OCI-LY1 (cell line): ENCODE results near the gene RFC1.

Source experiments
- EZH2 ChIP-seq: fragments of 200-600 bp; sonication (generic), shearing (Covaris generic); IDR thresholded peaks from 2 replicates; pipeline ENCODE4 v1.8.0; 2017; ENCODE audit warnings: borderline replicate concordance, mixed run types, mild to moderate bottlenecking, antibody characterized with exemption, low read length, moderate library complexity, mixed read lengths
- TF ChIP-seq, protein P1 (sequence below): fragments of 200-600 bp; sonication (generic), shearing (Covaris generic); IDR thresholded peaks from 2 replicates; pipeline ENCODE4 v1.5.1; 2017; ENCODE audit warnings: mild to moderate bottlenecking, antibody characterized with exemption, low read length, moderate library complexity, mixed read lengths

DNA sequence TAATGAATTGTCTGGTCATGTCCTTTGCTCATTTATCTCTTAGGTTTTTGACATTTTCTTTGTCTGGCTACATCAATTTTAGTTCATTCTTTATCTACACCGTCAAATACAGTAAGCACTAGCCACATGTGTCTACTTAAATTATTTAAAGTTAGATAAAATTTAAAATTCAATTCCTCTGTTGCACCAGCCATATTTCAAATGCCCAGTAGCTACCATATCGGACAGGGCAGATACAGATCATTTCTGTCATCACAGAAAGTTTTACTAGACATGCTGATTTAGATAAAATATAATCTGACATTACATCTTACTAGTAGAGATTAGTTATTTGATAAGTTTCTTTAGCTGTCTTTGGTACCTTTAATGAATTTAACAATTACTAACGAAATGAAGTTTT lies 122.7 kb downstream of the RFC1 start:
- TF ChIP-seq, protein P1, sequence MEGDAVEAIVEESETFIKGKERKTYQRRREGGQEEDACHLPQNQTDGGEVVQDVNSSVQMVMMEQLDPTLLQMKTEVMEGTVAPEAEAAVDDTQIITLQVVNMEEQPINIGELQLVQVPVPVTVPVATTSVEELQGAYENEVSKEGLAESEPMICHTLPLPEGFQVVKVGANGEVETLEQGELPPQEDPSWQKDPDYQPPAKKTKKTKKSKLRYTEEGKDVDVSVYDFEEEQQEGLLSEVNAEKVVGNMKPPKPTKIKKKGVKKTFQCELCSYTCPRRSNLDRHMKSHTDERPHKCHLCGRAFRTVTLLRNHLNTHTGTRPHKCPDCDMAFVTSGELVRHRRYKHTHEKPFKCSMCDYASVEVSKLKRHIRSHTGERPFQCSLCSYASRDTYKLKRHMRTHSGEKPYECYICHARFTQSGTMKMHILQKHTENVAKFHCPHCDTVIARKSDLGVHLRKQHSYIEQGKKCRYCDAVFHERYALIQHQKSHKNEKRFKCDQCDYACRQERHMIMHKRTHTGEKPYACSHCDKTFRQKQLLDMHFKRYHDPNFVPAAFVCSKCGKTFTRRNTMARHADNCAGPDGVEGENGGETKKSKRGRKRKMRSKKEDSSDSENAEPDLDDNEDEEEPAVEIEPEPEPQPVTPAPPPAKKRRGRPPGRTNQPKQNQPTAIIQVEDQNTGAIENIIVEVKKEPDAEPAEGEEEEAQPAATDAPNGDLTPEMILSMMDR = no peak
- no peak for TF ChIP-seq EZH2
